Breast epithelium (tissue), 4 donors: ENCODE results near the gene ABCA4. TPM values are rescaled to one million over a fixed set of nuclear protein-coding genes. Genes with fewer than 3 reads are reported as not detected.

ENCODE experiments used
- DNase-seq, 2 donors: peaks; one replicate each; pipeline ENCODE4 v3.0.0-alpha.2; 2019; ENCODE audit warnings: low spot score in 2 of 2
- H3K27ac ChIP-seq, 2 donors: fragments of 200-600 bp; sonication (generic) in 1 of 2; one replicate each; pipeline ENCODE4 v1.5.1; 2016 to 2019; ENCODE audit warnings: mild to moderate bottlenecking in 1 of 2
- H3K27me3 ChIP-seq, 2 donors: fragments of 200-600 bp; sonication (generic) in 1 of 2; one replicate each; pipeline versions ENCODE4 v1.5.1 to v1.6.0; 2017 to 2019; ENCODE audit warnings: control low read depth in 1 of 2, mild to moderate bottlenecking in 1 of 2
- H3K36me3 ChIP-seq: fragments of 200-600 bp; one replicate; pipeline ENCODE4 v1.5.1; 2019
- H3K4me1 ChIP-seq, 2 donors: fragments of 200-600 bp; sonication (generic); one replicate each; pipeline ENCODE4 v1.5.1; 2016 to 2019; ENCODE audit warnings: control low read depth in 1 of 2
- H3K4me3 ChIP-seq, 3 donors: fragments of 200-600 bp; sonication (generic); 1 replicate in 2 of 3; 2 replicates in 1 of 3; pipeline ENCODE4 v1.5.1; 2016 to 2019; ENCODE audit warnings: mild to moderate bottlenecking in 3 of 3, moderate library complexity in 2 of 3
- H3K9me3 ChIP-seq, 2 donors: fragments of 200-600 bp; sonication (generic) in 1 of 2; one replicate each; pipeline ENCODE4 v1.5.1; 2016 to 2019; ENCODE audit warnings: control low read depth in 1 of 2
- POLR2A ChIP-seq: fragments of 450-650 bp; IDR thresholded peaks from one replicate; pipeline ENCODE4 v1.6.1; 2016; ENCODE audit warnings: antibody characterized with exemption, mild to moderate bottlenecking, moderate library complexity
- POLR2AphosphoS5 ChIP-seq, 3 donors: sonication (generic); formaldehyde crosslinking; IDR thresholded peaks; one replicate each; pipeline ENCODE4 v1.6.1; 2017; ENCODE audit warnings: antibody characterized with exemption in 3 of 3
- intact Hi-C: fragments of 100-400 bp; cut with DNase I; formaldehyde crosslinking; loops from one replicate; pipeline ENCODE4 v1.15.1; 2023; ENCODE audit warnings: low total_unique reads
- total RNA-seq, 3 donors: library from RNA; depleted of rRNA; stranded (reverse); fragments of >200 nt; gene quantifications; one replicate each; pipeline ENCODE4 v1.1.0, GENCODE V29; 2016
- TF ChIP-seq, protein P1 (sequence below), 3 donors: fragments of 450-650 bp; IDR thresholded peaks; one replicate each; pipeline ENCODE4 v1.5.1; 2016 to 2017; ENCODE audit warnings: antibody characterized with exemption in 3 of 3, mild to moderate bottlenecking in 3 of 3, moderate library complexity in 3 of 3

Gene ABCA4
- total RNA-seq, 3 donors from 2014 or later, result 0.16 to 3.5 (median 1.3) TPM

DNA sequence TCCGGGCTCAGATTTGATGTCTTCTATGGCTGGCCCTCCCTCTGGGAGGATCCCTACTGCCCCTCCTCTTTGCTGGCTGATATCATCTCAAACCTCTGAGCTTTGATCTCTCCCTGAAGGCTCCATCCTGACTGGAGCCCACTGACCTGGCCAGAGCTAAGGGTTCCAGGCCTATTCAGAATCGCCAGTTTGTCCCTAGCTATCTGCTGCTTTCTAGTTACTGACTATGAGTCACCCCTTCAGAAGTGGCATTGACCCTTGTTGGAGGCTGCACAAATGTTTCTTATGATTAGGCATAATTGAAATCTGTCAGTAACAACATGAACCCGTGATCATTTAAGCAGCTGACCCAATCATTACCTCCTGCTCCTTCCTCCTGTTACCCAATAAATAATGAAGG lies 87.1 kb downstream of the ABCA4 start:
- intact Hi-C loops, result loop anchor here (5.0 kb wide), 1 partner anchor 298 kb away; no protein-coding TSS in a partner anchor
- Histone ChIP-seq H3K4me3 (no peak overlapping the region), H3K27me3 (no peaks in the 10 kb centered on the region), H3K4me1 (no peaks in the 10 kb centered on the region), H3K9me3 (no peaks in the 10 kb centered on the region), H3K36me3 (no peaks in the 10 kb centered on the region), H3K27ac (no peak overlapping the region)
- TF ChIP-seq POLR2AphosphoS5 (IDR thresholded peaks at IDR 0.05) (no peak), POLR2A (no peak)
- TF ChIP-seq, protein P1, sequence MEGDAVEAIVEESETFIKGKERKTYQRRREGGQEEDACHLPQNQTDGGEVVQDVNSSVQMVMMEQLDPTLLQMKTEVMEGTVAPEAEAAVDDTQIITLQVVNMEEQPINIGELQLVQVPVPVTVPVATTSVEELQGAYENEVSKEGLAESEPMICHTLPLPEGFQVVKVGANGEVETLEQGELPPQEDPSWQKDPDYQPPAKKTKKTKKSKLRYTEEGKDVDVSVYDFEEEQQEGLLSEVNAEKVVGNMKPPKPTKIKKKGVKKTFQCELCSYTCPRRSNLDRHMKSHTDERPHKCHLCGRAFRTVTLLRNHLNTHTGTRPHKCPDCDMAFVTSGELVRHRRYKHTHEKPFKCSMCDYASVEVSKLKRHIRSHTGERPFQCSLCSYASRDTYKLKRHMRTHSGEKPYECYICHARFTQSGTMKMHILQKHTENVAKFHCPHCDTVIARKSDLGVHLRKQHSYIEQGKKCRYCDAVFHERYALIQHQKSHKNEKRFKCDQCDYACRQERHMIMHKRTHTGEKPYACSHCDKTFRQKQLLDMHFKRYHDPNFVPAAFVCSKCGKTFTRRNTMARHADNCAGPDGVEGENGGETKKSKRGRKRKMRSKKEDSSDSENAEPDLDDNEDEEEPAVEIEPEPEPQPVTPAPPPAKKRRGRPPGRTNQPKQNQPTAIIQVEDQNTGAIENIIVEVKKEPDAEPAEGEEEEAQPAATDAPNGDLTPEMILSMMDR (IDR thresholded peaks at IDR 0.05), result no peak
- DNase-seq, result no peak

DNA sequence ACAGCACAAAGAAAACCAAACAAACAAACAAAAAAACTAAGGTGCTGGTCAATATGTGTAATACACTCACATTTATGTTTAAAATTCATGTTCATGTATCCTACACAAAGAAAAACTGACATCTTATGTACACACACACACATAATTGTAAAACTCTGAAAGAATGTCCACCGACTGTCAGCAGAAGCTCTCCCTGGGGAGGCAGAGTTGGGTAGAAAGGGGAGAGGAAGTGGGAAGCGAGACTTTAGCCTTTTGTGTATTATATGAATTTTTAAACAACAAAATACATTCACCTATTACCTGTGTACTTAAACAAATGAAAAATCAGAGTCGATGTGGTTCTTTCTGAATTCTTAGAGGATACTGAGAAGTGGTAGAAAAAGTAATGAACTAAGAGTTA lies 88.3 kb downstream of the ABCA4 start:
- intact Hi-C loops, result loop anchor here (5.0 kb wide), 1 partner anchor 300 kb away; no protein-coding TSS in a partner anchor
- Histone ChIP-seq H3K9me3 (no peaks in the 10 kb centered on the region), H3K4me1 (no peaks in the 10 kb centered on the region), H3K36me3 (no peaks in the 10 kb centered on the region), H3K27me3 (no peaks in the 10 kb centered on the region), H3K4me3 (no peak overlapping the region), H3K27ac (no peak overlapping the region)
- TF ChIP-seq POLR2A (no peak), POLR2AphosphoS5 (IDR thresholded peaks at IDR 0.05) (no peak)
- TF ChIP-seq, protein P1 (IDR thresholded peaks at IDR 0.05), result no peak
- DNase-seq, result no peak

DNA sequence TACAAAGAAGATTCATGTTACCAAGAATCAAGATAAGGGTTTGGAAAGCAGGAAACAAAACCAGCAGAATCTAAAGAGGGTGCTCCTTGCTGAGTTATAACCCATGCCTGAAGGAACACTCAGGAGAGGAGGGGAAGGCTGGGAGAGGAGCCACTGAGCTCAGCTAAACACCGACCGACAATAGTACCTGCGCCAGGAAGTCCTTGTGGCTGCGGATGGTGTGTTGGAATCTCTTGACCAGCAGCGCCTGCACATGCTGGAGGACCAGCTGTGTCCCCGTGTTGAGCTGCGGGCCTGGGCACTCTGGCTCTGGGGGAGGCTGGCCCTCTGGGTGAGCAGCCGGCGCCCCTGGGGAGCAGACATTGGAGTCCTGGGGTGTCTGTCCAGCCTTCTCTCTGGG lies 89.4 kb downstream of the ABCA4 start:
- Histone ChIP-seq H3K4me3 (no peak overlapping the region), H3K9me3 (no peaks in the 10 kb centered on the region), H3K4me1 (no peaks in the 10 kb centered on the region), H3K27me3 (no peaks in the 10 kb centered on the region), H3K27ac (no peak overlapping the region), H3K36me3 (no peaks in the 10 kb centered on the region)
- DNase-seq, result no peak
- intact Hi-C loops, result loop anchor here (5.0 kb wide), 1 partner anchor 301 kb away; no protein-coding TSS in a partner anchor
- TF ChIP-seq, protein P1 (IDR thresholded peaks at IDR 0.05), result no peak
- no peak for TF ChIP-seq POLR2A
- no peak for TF ChIP-seq POLR2AphosphoS5 (IDR thresholded peaks at IDR 0.05)

DNA sequence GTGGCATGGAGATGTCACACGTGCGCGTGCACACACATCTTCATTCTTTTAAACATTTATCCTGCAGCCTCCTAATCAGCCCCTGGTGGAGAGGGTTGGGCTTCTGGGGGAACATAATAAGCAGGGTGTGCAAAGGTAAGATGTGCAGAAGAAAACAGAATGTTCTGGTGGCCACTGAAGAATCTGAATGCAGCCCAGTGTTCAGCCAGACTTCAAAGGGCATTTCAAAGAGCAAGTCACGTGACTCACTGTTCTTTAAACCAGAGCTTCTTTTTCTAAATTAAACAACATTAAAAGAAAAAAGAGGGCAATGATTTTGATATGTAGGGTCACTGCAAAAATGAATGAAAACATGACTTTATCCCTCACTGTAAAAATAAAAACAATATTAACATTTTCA lies 89.8 kb downstream of the ABCA4 start:
- Histone ChIP-seq H3K36me3 (no peaks in the 10 kb centered on the region), H3K9me3 (no peaks in the 10 kb centered on the region), H3K4me1 (no peaks in the 10 kb centered on the region), H3K27me3 (no peaks in the 10 kb centered on the region), H3K27ac (no peak overlapping the region), H3K4me3 (no peak overlapping the region)
- no peak for DNase-seq
- intact Hi-C loops, result loop anchor here (5.0 kb wide), 1 partner anchor 301 kb away; no protein-coding TSS in a partner anchor
- TF ChIP-seq, protein P1 (IDR thresholded peaks at IDR 0.05), result no peak
- TF ChIP-seq POLR2AphosphoS5 (IDR thresholded peaks at IDR 0.05) (no peak), POLR2A (no peak)

DNA sequence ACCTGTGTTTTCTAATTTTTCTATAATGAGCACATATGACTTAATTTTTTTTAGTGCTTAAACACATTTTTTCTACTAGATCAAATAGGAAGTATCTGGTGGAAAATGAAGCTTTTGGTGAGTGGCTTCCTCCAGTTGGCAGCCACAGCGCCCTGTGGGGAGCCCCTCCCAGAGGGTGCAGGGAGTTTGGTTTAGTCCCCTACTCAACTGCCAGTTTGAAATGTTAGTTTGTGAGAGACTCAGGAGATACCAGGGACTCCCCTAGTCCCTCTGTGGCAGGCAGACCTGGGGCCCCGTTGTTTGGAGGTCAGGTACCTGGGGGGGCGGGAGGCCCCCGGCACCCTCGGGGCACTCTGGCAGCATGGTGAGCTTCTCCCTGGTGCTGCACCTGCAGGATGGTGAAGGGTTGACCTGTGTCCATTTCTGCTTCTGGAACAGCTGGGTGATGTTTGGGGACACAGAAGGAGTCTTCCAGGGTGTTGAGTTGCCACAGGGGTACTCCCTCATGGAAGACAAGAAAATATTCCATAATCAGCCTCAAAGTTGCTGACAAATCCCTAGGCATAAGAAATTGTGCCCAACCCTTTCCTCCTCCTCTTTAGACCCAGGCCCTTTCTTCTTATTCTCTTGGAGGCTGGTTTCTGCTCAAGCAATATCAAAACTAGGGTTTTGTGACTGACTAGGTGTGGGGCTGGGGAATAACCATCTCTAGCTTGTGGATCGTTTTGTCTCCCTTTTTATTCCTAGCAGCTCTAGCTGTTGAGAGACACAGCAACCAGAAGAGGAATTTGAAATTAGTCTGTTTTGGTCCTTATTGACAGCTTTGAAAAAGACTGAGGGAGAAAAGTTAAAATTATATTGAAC lies 91.6 kb downstream of the ABCA4 start:
- Histone ChIP-seq H3K36me3 (no peaks in the 10 kb centered on the region), H3K27me3 (no peaks in the 10 kb centered on the region), H3K27ac (no peak overlapping the region), H3K4me1 (no peaks in the 10 kb centered on the region), H3K9me3 (no peaks in the 10 kb centered on the region), H3K4me3 (no peak overlapping the region)
- DNase-seq, result no peak
- intact Hi-C loops, result no loop called here
- TF ChIP-seq, protein P1 (IDR thresholded peaks at IDR 0.05), result no peak
- no peak for TF ChIP-seq POLR2AphosphoS5 (IDR thresholded peaks at IDR 0.05)
- TF ChIP-seq POLR2A, result no peak
